WTC11 (cell line): Measurements from ENCODE around the gene KRT23. TPM values are rescaled to one million over a fixed set of nuclear protein-coding genes. Genes with fewer than 3 reads are reported as not detected.

Experiments used
- ATAC-seq: fragments of 200-7000 bp; cut with Tn5 transposase; 2 replicates; pipeline ENCODE4 v1.10.0; 2021; ENCODE audit warnings: mild to moderate bottlenecking, moderate library complexity
- CTCF ChIA-PET: fragments of 300-600 bp; sonication (Branson Sonifier 250); formaldehyde crosslinking; loops from one replicate; lab custom pipeline; 2021; ENCODE audit warnings: antibody characterized with exemption; lab: Charles Lee
- POLR2A ChIA-PET: fragments of 350-600 bp; sonication (Branson Sonifier 250); formaldehyde crosslinking; loops from one replicate; lab custom pipeline; 2021; ENCODE audit warnings: antibody characterized with exemption; lab: Charles Lee
- DNase-seq: peaks from one replicate; pipeline ENCODE4 v3.0.0; 2021; ENCODE audit warnings: low spot score
- H3K27ac Mint-ChIP-seq: 2 replicates; pipeline ENCODE4 v1.8.0; 2021; ENCODE audit warnings: mixed read lengths
- H3K27me3 Mint-ChIP-seq: 2 replicates; pipeline ENCODE4 v1.8.0; 2021; ENCODE audit warnings: low read depth, mild to moderate bottlenecking, moderate library complexity, mixed read lengths
- H3K36me3 Mint-ChIP-seq: 2 replicates; pipeline ENCODE4 v1.8.0; 2021; ENCODE audit warnings: mixed read lengths
- H3K4me1 Mint-ChIP-seq: 2 replicates; pipeline ENCODE4 v1.8.0; 2022; ENCODE audit warnings: mixed read lengths
- H3K4me3 Mint-ChIP-seq: 2 replicates; pipeline ENCODE4 v1.8.0; 2021; ENCODE audit warnings: mild to moderate bottlenecking, moderate library complexity, mixed read lengths
- H3K9me3 Mint-ChIP-seq: 2 replicates; pipeline ENCODE4 v1.8.0; 2021; ENCODE audit warnings: mixed read lengths
- ELF4 ChIP-seq: sonication (generic); formaldehyde crosslinking; IDR thresholded peaks from 2 replicates; pipeline ENCODE4 v1.8.1; 2022; ENCODE audit warnings: low read depth, mild to moderate bottlenecking, moderate library complexity, missing genetic modification reagents
- GTF2I ChIP-seq: fragments of 250-450 bp; sonication (Bioruptor Pico); conservative IDR thresholded peaks from 2 replicates; pipeline ENCODE4 v1.4.0; 2021; ENCODE audit warnings: mild to moderate bottlenecking
- HMGA2 ChIP-seq: fragments of 250-450 bp; sonication (Bioruptor Pico); IDR thresholded peaks from 2 replicates; pipeline ENCODE4 v1.4.0; 2021; ENCODE audit warnings: mild to moderate bottlenecking, moderate library complexity
- JAZF1 ChIP-seq: fragments of 250-450 bp; sonication (Bioruptor Pico); IDR thresholded peaks from 2 replicates; pipeline ENCODE4 v1.9.0; 2021; ENCODE audit warnings: moderate library complexity, mild to moderate bottlenecking, inconsistent platforms
- NR1H2 ChIP-seq: sonication (generic); formaldehyde crosslinking; IDR thresholded peaks from 2 replicates; pipeline ENCODE4 v1.9.0; 2021; ENCODE audit warnings: mild to moderate bottlenecking, moderate library complexity, missing genetic modification reagents
- OVOL2 ChIP-seq: fragments of 250-450 bp; sonication (Bioruptor Pico); IDR thresholded peaks from 2 replicates; pipeline ENCODE4 v1.9.0; 2021; ENCODE audit warnings: mild to moderate bottlenecking, borderline replicate concordance
- ZNF138 ChIP-seq: sonication (generic); formaldehyde crosslinking; conservative IDR thresholded peaks from 2 replicates; pipeline ENCODE4 v1.8.1; 2022; ENCODE audit warnings: mild to moderate bottlenecking, moderate library complexity, missing genetic modification reagents
- ZNF263 ChIP-seq: sonication (generic); formaldehyde crosslinking; IDR thresholded peaks from 2 replicates; pipeline ENCODE4 v1.8.1; 2022; ENCODE audit warnings: low read depth, mild to moderate bottlenecking, moderate library complexity, missing genetic modification reagents
- ZNF317 ChIP-seq: sonication (generic); formaldehyde crosslinking; IDR thresholded peaks from 2 replicates; pipeline ENCODE4 v1.8.1; 2023; ENCODE audit warnings: low read depth, mild to moderate bottlenecking, moderate library complexity, missing genetic modification reagents, borderline replicate concordance
- ZNF671 ChIP-seq: fragments of 250-450 bp; sonication (Bioruptor Pico); IDR thresholded peaks from 2 replicates; pipeline ENCODE4 v1.8.0; 2021; ENCODE audit warnings: mild to moderate bottlenecking
- total RNA-seq: library from RNA; stranded (reverse); gene quantifications from 3 replicates; pipeline ENCODE4 v1.2.3, GENCODE V29; 2021
- TF ChIP-seq, protein P1 (sequence below): sonication (generic); formaldehyde crosslinking; IDR thresholded peaks from 2 replicates; pipeline ENCODE4 v1.8.0; 2022; ENCODE audit warnings: mild to moderate bottlenecking, missing genetic modification reagents
- TF ChIP-seq, protein P2 (sequence below): fragments of 250-450 bp; sonication (Bioruptor Pico); IDR thresholded peaks from 2 replicates; pipeline ENCODE4 v1.9.0; 2021; ENCODE audit warnings: mild to moderate bottlenecking, borderline replicate concordance
- TF ChIP-seq, protein P3 (sequence below): fragments of 250-450 bp; sonication (Bioruptor Pico); IDR thresholded peaks from 2 replicates; pipeline ENCODE4 v2.1.2; 2022; ENCODE audit warnings: mild to moderate bottlenecking, moderate library complexity
- TF ChIP-seq, protein P4 (sequence below): fragments of 250-450 bp; sonication (Bioruptor Pico); IDR thresholded peaks from 2 replicates; pipeline ENCODE4 v1.9.0; 2021; ENCODE audit warnings: moderate library complexity, mild to moderate bottlenecking, inconsistent platforms, borderline replicate concordance
- TF ChIP-seq, protein P5 (sequence below): fragments of 200-600 bp; IDR thresholded peaks from 2 replicates; pipeline ENCODE4 v1.8.0; 2022; ENCODE audit warnings: antibody characterized with exemption
- TF ChIP-seq, protein P6 (sequence below): fragments of 250-450 bp; sonication (Bioruptor Pico); IDR thresholded peaks from 2 replicates; pipeline ENCODE4 v1.8.0; 2021; ENCODE audit warnings: mild to moderate bottlenecking
- TF ChIP-seq, protein P7 (sequence below): sonication (generic); formaldehyde crosslinking; IDR thresholded peaks from 2 replicates; pipeline ENCODE4 v1.8.1; 2023; ENCODE audit warnings: mild to moderate bottlenecking, moderate library complexity, missing genetic modification reagents
- TF ChIP-seq, protein P8 (sequence below): sonication (generic); formaldehyde crosslinking; IDR thresholded peaks from 2 replicates; pipeline ENCODE4 v1.8.0; 2023; ENCODE audit warnings: missing genetic modification reagents

Gene KRT23
- total RNA-seq, 1 experiment from 2014 or later = not detected

DNA sequence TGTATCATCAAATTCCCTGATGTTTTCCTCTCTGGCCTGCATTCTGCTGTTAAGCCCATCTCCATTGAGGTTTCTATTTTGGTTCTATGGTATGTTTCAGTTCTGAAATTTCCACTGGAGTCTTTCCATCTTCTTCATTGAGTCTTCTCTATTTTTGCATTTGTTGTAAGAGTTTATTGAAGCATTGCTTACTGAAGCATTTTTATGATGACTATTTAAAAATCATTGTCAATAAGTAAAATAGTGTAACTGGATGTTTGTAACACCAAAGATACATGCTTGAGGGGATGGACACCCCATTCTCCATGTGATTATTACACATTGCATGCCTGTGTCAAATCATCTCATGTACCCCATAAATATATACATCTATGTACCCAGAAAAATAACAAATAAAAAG lies 38.1 kb upstream of the KRT23 start:
- ATAC-seq = no peak
- CTCF ChIA-PET = no interaction called here
- Mint-ChIP-seq H3K9me3 (peaks cover 2% of the 10 kb centered on the region; the same call in 1 of the 2 replicates), H3K36me3 (no peaks in the 10 kb centered on the region), H3K4me3 (no peak overlapping the region), H3K27me3 (no peaks in the 10 kb centered on the region), H3K27ac (no peak overlapping the region), H3K4me1 (peaks cover 9% of the 10 kb centered on the region)
- DNase-seq = no peak
- TF ChIP-seq JAZF1 (CRISPR knock-in tag) (no peak), HMGA2 (CRISPR knock-in tag) (no peak), ZNF263 (CRISPR knock-in tag) (no peak), GTF2I (CRISPR knock-in tag) (no peak), ZNF671 (CRISPR knock-in tag) (no peak), ZNF317 (CRISPR knock-in tag) (no peak), ELF4 (no peak), NR1H2 (CRISPR knock-in tag) (no peak), ZNF138 (CRISPR knock-in tag) (no peak), OVOL2 (CRISPR knock-in tag) (no peak)
- TF ChIP-seq, protein P1, sequence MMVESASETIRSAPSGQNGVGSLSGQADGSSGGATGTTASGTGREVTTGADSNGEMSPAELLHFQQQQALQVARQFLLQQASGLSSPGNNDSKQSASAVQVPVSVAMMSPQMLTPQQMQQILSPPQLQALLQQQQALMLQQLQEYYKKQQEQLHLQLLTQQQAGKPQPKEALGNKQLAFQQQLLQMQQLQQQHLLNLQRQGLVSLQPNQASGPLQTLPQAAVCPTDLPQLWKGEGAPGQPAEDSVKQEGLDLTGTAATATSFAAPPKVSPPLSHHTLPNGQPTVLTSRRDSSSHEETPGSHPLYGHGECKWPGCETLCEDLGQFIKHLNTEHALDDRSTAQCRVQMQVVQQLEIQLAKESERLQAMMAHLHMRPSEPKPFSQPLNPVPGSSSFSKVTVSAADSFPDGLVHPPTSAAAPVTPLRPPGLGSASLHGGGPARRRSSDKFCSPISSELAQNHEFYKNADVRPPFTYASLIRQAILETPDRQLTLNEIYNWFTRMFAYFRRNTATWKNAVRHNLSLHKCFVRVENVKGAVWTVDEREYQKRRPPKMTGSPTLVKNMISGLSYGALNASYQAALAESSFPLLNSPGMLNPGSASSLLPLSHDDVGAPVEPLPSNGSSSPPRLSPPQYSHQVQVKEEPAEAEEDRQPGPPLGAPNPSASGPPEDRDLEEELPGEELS (CRISPR knock-in tag) = no peak
- TF ChIP-seq, protein P2, sequence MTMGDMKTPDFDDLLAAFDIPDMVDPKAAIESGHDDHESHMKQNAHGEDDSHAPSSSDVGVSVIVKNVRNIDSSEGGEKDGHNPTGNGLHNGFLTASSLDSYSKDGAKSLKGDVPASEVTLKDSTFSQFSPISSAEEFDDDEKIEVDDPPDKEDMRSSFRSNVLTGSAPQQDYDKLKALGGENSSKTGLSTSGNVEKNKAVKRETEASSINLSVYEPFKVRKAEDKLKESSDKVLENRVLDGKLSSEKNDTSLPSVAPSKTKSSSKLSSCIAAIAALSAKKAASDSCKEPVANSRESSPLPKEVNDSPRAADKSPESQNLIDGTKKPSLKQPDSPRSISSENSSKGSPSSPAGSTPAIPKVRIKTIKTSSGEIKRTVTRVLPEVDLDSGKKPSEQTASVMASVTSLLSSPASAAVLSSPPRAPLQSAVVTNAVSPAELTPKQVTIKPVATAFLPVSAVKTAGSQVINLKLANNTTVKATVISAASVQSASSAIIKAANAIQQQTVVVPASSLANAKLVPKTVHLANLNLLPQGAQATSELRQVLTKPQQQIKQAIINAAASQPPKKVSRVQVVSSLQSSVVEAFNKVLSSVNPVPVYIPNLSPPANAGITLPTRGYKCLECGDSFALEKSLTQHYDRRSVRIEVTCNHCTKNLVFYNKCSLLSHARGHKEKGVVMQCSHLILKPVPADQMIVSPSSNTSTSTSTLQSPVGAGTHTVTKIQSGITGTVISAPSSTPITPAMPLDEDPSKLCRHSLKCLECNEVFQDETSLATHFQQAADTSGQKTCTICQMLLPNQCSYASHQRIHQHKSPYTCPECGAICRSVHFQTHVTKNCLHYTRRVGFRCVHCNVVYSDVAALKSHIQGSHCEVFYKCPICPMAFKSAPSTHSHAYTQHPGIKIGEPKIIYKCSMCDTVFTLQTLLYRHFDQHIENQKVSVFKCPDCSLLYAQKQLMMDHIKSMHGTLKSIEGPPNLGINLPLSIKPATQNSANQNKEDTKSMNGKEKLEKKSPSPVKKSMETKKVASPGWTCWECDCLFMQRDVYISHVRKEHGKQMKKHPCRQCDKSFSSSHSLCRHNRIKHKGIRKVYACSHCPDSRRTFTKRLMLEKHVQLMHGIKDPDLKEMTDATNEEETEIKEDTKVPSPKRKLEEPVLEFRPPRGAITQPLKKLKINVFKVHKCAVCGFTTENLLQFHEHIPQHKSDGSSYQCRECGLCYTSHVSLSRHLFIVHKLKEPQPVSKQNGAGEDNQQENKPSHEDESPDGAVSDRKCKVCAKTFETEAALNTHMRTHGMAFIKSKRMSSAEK = no peak
- TF ChIP-seq, protein P3, sequence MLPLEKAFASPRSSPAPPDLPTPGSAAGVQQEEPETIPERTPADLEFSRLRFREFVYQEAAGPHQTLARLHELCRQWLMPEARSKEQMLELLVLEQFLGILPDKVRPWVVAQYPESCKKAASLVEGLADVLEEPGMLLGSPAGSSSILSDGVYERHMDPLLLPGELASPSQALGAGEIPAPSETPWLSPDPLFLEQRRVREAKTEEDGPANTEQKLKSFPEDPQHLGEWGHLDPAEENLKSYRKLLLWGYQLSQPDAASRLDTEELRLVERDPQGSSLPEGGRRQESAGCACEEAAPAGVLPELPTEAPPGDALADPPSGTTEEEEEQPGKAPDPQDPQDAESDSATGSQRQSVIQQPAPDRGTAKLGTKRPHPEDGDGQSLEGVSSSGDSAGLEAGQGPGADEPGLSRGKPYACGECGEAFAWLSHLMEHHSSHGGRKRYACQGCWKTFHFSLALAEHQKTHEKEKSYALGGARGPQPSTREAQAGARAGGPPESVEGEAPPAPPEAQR (CRISPR knock-in tag) = no peak
- TF ChIP-seq, protein P4, sequence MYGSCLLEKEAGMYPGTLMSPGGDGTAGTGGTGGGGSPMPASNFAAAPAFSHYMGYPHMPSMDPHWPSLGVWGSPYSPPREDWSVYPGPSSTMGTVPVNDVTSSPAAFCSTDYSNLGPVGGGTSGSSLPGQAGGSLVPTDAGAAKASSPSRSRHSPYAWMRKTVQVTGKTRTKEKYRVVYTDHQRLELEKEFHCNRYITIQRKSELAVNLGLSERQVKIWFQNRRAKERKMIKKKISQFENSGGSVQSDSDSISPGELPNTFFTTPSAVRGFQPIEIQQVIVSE (CRISPR knock-in tag) = no peak
- TF ChIP-seq, protein P5, sequence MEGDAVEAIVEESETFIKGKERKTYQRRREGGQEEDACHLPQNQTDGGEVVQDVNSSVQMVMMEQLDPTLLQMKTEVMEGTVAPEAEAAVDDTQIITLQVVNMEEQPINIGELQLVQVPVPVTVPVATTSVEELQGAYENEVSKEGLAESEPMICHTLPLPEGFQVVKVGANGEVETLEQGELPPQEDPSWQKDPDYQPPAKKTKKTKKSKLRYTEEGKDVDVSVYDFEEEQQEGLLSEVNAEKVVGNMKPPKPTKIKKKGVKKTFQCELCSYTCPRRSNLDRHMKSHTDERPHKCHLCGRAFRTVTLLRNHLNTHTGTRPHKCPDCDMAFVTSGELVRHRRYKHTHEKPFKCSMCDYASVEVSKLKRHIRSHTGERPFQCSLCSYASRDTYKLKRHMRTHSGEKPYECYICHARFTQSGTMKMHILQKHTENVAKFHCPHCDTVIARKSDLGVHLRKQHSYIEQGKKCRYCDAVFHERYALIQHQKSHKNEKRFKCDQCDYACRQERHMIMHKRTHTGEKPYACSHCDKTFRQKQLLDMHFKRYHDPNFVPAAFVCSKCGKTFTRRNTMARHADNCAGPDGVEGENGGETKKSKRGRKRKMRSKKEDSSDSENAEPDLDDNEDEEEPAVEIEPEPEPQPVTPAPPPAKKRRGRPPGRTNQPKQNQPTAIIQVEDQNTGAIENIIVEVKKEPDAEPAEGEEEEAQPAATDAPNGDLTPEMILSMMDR = no peak
- TF ChIP-seq, protein P6, sequence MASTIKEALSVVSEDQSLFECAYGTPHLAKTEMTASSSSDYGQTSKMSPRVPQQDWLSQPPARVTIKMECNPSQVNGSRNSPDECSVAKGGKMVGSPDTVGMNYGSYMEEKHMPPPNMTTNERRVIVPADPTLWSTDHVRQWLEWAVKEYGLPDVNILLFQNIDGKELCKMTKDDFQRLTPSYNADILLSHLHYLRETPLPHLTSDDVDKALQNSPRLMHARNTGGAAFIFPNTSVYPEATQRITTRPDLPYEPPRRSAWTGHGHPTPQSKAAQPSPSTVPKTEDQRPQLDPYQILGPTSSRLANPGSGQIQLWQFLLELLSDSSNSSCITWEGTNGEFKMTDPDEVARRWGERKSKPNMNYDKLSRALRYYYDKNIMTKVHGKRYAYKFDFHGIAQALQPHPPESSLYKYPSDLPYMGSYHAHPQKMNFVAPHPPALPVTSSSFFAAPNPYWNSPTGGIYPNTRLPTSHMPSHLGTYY (CRISPR knock-in tag) = no peak
- TF ChIP-seq, protein P7, sequence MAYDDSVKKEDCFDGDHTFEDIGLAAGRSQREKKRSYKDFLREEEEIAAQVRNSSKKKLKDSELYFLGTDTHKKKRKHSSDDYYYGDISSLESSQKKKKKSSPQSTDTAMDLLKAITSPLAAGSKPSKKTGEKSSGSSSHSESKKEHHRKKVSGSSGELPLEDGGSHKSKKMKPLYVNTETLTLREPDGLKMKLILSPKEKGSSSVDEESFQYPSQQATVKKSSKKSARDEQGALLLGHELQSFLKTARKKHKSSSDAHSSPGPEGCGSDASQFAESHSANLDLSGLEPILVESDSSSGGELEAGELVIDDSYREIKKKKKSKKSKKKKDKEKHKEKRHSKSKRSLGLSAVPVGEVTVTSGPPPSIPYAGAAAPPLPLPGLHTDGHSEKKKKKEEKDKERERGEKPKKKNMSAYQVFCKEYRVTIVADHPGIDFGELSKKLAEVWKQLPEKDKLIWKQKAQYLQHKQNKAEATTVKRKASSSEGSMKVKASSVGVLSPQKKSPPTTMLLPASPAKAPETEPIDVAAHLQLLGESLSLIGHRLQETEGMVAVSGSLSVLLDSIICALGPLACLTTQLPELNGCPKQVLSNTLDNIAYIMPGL = no peak
- TF ChIP-seq, protein P8, sequence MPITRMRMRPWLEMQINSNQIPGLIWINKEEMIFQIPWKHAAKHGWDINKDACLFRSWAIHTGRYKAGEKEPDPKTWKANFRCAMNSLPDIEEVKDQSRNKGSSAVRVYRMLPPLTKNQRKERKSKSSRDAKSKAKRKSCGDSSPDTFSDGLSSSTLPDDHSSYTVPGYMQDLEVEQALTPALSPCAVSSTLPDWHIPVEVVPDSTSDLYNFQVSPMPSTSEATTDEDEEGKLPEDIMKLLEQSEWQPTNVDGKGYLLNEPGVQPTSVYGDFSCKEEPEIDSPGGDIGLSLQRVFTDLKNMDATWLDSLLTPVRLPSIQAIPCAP (CRISPR knock-in tag) = no peak
- POLR2A ChIA-PET = no interaction called here
